ENCODE measurements around the gene HMOX1.

DNA sequence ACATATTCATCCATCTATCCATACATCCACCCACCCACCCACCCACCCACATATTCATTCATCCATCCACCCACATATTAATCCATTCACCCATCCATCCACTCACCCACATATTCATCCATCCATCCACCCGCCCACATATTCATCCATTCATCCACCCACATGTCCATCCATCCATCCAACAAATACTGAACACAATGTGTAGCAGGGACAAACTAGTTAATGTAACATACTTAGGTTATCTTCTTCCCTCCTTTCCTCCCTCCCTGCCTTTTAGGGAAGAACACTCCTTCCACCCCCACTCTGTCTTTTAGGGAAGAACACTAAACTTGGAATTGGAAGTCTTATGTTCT lies 58.4 kb downstream of the HMOX1 start:
- TF ChIP-seq, protein P1, sequence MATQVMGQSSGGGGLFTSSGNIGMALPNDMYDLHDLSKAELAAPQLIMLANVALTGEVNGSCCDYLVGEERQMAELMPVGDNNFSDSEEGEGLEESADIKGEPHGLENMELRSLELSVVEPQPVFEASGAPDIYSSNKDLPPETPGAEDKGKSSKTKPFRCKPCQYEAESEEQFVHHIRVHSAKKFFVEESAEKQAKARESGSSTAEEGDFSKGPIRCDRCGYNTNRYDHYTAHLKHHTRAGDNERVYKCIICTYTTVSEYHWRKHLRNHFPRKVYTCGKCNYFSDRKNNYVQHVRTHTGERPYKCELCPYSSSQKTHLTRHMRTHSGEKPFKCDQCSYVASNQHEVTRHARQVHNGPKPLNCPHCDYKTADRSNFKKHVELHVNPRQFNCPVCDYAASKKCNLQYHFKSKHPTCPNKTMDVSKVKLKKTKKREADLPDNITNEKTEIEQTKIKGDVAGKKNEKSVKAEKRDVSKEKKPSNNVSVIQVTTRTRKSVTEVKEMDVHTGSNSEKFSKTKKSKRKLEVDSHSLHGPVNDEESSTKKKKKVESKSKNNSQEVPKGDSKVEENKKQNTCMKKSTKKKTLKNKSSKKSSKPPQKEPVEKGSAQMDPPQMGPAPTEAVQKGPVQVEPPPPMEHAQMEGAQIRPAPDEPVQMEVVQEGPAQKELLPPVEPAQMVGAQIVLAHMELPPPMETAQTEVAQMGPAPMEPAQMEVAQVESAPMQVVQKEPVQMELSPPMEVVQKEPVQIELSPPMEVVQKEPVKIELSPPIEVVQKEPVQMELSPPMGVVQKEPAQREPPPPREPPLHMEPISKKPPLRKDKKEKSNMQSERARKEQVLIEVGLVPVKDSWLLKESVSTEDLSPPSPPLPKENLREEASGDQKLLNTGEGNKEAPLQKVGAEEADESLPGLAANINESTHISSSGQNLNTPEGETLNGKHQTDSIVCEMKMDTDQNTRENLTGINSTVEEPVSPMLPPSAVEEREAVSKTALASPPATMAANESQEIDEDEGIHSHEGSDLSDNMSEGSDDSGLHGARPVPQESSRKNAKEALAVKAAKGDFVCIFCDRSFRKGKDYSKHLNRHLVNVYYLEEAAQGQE (IDR thresholded peaks at IDR 0.05) = no peak
- TF ChIP-seq, protein P2, sequence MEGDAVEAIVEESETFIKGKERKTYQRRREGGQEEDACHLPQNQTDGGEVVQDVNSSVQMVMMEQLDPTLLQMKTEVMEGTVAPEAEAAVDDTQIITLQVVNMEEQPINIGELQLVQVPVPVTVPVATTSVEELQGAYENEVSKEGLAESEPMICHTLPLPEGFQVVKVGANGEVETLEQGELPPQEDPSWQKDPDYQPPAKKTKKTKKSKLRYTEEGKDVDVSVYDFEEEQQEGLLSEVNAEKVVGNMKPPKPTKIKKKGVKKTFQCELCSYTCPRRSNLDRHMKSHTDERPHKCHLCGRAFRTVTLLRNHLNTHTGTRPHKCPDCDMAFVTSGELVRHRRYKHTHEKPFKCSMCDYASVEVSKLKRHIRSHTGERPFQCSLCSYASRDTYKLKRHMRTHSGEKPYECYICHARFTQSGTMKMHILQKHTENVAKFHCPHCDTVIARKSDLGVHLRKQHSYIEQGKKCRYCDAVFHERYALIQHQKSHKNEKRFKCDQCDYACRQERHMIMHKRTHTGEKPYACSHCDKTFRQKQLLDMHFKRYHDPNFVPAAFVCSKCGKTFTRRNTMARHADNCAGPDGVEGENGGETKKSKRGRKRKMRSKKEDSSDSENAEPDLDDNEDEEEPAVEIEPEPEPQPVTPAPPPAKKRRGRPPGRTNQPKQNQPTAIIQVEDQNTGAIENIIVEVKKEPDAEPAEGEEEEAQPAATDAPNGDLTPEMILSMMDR (IDR thresholded peaks at IDR 0.05; ENCODE audit: low read depth, low read length, missing input control) = no peak
- TF ChIP-seq EGR1 (IDR thresholded peaks at IDR 0.05; ENCODE audit: low read depth in 2 of 2) (no peak), TAF1 (conservative IDR thresholded peaks at IDR 0.05) (no peak), YY1 (IDR thresholded peaks at IDR 0.05) (no peak), RAD21 (IDR thresholded peaks at IDR 0.05) (no peak), JUND (IDR thresholded peaks at IDR 0.05) (no peak), GABPA (IDR thresholded peaks at IDR 0.05 in 1 of 2, conservative IDR thresholded peaks at IDR 0.05 in 1 of 2) (no peak), SP1 (IDR thresholded peaks at IDR 0.05) (no peak), FOXA1 (IDR thresholded peaks at IDR 0.05) (no peak)
- TF ChIP-seq, protein P3, sequence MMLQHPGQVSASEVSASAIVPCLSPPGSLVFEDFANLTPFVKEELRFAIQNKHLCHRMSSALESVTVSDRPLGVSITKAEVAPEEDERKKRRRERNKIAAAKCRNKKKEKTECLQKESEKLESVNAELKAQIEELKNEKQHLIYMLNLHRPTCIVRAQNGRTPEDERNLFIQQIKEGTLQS (IDR thresholded peaks at IDR 0.05) = no peak
- TF ChIP-seq, protein P4, sequence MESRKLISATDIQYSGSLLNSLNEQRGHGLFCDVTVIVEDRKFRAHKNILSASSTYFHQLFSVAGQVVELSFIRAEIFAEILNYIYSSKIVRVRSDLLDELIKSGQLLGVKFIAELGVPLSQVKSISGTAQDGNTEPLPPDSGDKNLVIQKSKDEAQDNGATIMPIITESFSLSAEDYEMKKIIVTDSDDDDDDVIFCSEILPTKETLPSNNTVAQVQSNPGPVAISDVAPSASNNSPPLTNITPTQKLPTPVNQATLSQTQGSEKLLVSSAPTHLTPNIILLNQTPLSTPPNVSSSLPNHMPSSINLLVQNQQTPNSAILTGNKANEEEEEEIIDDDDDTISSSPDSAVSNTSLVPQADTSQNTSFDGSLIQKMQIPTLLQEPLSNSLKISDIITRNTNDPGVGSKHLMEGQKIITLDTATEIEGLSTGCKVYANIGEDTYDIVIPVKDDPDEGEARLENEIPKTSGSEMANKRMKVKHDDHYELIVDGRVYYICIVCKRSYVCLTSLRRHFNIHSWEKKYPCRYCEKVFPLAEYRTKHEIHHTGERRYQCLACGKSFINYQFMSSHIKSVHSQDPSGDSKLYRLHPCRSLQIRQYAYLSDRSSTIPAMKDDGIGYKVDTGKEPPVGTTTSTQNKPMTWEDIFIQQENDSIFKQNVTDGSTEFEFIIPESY (IDR thresholded peaks at IDR 0.05) = no peak
